Eye (tissue), 1 donor: Measurements from ENCODE around the gene NR3C1.

Source experiments
- DNase-seq: peaks from one replicate; pipeline ENCODE4 v3.0.0-alpha.2; 2015

Gene NR3C1

GRCh38 chr5:143251190-143251589, 152.3 kb downstream of the NR3C1 start:
- no peak for DNase-seq

DNA sequence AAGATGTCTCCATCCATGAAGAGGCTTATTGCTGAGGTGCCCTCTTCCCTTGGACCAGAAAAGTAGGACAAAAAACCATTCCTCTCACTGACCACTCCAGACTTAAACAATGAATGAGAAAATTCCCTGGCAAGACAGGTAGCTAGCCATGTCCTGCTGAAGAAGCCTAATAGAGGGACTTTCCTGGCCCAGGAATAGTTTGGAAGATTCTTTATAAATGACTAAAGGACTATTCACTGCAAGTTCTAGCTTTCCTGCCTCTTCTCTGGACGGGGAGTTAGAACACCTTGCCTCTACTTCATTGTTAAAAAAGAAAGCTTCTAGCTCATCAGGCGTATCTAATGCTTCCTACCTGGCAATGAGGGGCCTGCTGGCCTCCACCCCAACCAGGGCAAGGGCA, 153.6 kb downstream of the NR3C1 start:
- DNase-seq: no peak

DNA sequence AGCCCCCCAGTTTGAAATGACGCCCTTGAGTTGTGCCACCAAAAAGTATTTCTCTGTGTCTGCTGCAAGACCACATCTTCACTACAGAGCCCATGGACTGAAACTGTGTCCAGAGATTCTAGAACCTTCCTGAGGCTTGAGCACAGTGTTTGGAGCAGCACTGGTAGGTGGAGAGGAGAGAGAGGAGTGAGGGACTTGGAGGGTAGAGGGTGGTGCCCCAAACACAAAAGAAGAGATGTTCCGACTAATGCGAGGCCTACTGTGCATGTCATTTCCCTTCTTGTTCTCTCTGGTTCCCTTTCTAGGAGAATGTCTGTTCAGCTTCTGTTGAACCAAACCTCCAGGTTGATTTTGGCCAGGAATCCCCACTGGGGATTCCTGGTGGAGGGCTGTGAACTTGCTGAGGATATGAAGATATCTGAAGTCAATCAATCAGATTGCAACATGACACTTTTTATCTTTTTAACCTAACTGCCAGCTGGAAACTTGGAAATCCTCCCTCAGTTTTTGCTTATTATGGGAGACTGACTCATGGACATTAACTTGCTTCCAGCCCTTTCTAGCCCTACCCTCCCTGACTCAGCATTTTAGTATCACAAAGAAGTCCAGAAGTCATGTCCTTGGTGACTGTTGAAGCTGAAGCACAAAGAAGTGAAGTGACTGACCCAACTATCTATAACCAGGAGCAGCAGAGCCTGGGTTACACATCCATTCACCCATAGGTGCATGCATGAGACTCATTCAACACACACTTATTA, 154.5 kb downstream of the NR3C1 start:
- DNase-seq: no peak

- no peak for DNase-seq
Measured at GRCh38 chr5:143248391-143248790, 155.1 kb downstream of the NR3C1 start.

- DNase-seq: no peak
Measured at GRCh38 chr5:143247134-143247815, 156.2 kb downstream of the NR3C1 start.

DNA sequence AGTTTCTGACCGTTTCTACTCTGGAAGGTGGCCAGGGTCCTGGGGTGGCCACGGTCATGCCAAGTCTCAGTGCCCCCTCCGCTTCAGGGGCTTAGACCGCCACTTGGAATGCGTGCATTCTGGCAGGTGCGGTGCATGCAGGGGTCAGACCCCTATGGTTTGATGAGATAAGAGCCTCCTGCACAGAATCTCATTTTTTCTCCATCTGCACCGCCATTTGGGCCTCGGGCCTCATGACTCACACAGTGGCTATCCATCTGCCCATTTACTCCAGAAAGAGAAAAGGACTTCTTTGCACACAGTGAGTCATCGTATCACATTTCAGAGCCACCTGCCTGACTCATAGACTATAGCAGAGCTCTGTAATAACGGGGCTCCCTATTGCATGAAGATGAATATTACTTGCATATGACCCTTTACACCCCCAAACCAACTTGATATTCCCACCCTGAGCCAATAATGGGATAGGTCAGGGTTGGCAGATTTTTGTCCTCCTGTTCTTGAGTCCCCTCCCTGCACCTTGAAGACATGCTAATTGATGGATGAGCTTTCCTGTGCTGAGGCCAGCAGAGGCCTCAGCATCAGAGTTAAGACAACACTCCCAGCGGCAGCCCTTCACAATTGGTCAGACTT, 157.4 kb downstream of the NR3C1 start:
- no peak for DNase-seq

DNA sequence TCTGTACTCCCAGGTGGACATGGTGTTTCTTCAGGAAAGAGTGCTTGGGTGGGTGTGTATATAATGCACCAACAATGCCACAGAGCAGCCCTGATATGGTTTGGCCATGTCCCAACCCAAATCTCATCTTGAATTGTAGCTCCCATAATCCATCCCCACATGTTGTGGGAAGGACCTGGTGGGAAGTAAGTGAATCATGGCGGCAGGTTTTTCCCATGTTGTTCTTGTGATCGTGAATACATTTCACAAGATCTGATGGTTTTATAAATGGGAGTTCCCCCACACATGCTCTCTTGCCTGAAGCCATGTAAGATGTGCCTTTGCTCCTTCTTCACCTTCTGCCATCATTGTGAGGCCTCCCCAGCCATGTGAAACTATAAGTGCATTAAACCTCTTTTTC, 158.5 kb downstream of the NR3C1 start:
- DNase-seq: no peak

GRCh38 chr5:143244000-143244736, 159.3 kb downstream of the NR3C1 start:
- peak; percentile 52 for DNase-seq

GRCh38 chr5:143243103-143243502, 160.4 kb downstream of the NR3C1 start:
- no peak for DNase-seq

- no peak for DNase-seq
Measured at GRCh38 chr5:143241892-143242291, 161.6 kb downstream of the NR3C1 start.

DNA sequence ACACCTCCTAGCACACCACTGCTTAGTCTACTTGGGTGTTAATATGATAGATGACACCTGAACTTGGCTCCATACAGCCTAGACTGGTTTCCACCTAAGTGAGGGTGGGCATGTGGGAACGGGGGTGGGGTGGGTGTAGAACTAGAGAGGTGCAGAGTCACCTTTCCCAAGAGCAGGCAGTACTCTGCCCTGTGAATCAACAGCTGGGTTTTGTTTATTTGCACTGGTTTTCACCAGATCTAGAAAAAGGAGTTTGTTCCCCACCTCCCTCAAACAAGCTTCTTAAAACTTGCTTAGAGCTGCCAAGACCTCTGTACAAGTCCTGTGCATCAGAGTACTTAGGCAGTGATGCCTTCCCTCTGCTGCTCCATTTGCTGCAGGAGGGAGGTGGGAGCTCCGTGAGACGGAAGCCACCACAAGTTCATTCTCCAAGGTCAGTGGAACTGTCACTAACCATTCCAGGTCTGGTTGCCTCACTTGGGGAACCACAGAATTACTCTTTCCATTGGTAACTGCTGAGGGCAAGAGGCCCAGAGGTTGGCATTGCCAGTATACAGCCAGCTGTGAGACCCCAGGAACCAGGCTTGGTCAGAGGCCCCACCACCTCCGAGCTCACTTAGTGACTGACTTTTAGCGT, 163.5 kb downstream of the NR3C1 start:
- DNase-seq: no peak

DNA sequence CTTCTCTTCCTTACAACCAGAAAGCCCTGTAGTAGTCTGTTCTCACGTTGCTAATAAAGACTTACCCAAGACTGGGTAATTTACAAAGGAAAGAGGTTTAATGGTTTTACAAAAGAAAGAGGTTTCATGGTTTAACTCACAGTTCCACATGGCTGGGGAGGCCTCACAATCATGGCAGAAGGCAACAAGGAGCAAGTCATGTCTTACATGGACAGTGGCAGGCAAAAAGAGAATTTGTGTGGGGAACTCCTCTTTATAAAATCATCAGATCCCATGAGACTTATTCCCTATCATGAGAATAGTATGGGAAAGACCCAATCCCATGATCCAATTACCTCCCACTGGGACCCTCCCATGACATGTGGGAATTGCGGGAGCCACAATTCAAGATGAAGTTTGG, 164.9 kb downstream of the NR3C1 start:
- no peak for DNase-seq

- DNase-seq: no peak
Measured at GRCh38 chr5:143237664-143238063, 165.8 kb downstream of the NR3C1 start.

- no peak for DNase-seq
Measured at GRCh38 chr5:143236682-143237081, 166.8 kb downstream of the NR3C1 start.

GRCh38 chr5:143235423-143235822, 168.1 kb downstream of the NR3C1 start:
- DNase-seq: no peak

GRCh38 chr5:143234162-143234842, 169.2 kb downstream of the NR3C1 start:
- no peak for DNase-seq

DNA sequence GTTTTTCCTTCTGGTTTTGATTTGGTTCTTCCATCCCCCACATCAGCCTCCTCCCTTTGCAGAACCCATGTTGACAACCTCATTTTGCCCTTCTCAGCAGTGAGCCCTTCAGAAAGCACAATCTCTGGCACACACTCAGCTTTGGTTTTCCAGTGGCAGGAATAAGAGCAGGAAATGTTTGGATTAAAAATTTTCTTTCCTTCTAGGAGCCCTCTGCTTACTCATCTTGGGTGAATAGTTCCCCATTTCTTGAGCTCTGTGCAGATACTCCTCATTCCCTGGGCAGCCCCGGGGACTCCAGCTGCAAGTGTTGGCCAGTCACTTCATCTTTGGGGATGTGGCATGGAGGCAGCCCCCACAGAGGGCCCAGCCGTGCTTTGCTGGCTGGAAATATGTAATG, 170.5 kb downstream of the NR3C1 start:
- no peak for DNase-seq

- DNase-seq: no peak
Measured at GRCh38 chr5:143231973-143232812, 171.3 kb downstream of the NR3C1 start.

GRCh38 chr5:143231416-143231815, 172.1 kb downstream of the NR3C1 start:
- DNase-seq: no peak

DNA sequence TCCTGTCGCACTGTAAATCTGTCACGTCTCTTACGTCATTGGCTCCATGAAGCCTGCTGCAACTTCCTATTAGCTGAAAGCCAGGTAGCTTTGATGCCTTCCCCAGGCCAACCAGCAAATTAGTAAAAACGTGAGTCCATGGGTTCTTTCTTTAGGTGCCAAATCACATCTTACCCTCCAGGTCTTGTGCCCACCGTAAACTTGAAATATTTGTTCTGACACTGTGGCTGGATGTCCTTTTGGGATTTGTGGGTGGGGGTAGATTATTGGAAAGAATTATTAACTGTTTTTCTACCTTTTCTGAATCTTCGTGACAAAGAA, 172.8 kb downstream of the NR3C1 start:
- DNase-seq: no peak

DNA sequence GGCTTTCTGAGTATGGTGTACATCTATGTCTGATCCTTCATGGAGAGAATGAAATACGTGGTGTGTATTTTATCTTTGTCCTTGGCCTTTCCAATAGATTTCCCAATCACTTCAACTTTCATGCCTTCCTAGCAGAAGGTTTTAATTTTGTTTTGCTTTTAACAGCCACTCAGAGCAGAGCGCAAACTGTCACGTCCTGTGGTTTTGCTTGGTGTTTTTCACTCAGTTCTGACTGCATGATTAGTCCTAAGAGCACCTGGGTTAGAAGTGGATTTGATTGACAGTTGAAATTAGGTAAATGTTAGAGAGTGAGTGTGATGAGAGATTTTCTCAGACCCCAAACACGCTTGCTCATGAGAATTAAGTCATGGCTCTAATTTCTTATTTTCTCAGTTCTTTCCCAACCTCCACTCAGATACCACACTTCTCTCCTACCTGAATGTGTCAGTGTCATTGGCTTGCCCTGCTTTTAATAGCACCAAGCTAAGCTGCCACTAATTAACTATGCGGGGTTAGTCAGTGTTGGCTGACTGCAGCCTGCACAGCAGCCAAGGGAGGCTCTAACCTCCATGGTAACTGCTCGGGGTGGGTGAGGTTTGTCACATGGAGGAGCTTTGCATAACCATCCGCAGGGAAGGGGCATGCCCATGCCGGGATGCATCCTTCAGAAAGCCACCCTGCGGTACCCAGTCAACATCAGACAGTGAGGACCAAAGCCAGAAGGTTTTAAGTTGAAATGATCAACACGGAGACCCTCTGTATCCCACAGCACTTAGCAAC, 173.4 kb downstream of the NR3C1 start:
- peak; percentile 33 for DNase-seq
